Measurements from ENCODE around the gene TIMP2.
"Not testable (repeated sequence)": the region's sequence is repeated elsewhere in the genome, so short reads cannot be mapped to it uniquely, and the experiment has no call there.

TIMP2 gene

GRCh38 chr17:78903101-78903779 is 21.9 kb downstream of the TIMP2 start, which contains the start of gene CEP295NL:
Gene CEP295NL, minus strand, starts transcription at chr17:78903201. Its CDS starts 1,373 bp downstream, at chr17:78901828.
- DNase-seq, result peak; percentile 39

DNA sequence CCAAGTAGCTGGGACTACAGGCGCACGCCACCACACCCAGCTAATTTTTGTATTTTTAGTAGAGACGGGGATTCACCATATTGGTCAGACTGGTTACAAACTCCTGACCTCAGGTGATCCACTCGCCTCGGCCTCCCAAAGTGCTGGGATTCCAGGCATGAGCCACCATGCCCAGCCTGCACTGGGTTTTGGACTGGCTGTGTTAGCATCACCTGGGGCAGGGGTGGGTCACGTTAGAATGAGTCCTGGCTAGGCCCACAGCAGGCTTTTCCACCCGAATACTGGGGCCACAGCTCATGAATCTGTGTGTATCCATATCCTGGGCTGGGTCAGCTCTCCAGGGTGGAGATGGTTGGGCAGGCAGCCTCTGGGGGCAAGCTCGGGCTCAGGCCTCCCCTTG is 23.0 kb downstream of the TIMP2 start:
- not testable (repeated sequence) for DNase-seq

DNA sequence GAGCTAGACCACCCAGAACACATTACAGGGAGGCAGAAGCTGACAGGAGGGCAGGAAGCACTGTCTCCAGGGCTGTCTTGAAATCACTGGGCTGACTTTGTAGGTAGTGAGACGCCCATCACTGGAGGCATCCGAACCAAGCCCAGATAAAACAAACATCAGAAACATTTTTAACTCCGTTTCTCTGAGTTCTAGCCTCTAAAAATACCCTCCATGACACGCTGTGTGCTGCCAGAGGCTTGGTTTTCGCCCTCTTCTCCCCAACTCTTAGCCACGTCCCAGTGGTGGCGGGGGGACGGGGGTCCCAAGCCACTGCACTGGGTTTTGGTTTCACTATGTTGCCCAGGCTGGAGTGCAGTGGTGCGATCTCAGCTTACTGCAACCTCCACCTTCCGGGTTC is 23.4 kb downstream of the TIMP2 start:
- DNase-seq, result no peak

GRCh38 chr17:78900816-78901215 is 24.4 kb downstream of the TIMP2 start:
- no peak for DNase-seq

- no peak for DNase-seq
These were observed 25.6 kb downstream of the TIMP2 start for GRCh38 chr17:78899361-78900260.

DNA sequence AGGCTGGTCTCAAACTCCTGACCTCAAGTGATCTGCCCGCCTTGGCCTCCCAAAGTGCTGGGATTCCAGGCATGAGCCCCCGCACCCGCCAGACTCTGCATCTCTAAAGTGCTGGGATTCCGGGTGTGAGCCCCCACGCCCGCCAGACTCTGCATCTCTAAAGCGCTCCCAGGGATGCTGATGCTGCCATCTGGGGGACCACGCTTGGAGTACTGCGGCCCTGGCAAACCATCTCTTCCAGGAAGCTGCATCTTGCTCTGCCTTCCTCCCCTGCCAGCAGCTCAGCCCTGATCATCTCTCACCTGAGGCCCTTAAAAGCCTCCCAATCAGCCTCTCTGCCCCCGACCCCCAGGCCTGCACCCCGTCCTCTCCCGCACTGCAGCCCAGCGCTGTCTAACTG is 26.2 kb downstream of the TIMP2 start:
- DNase-seq, result no peak

GRCh38 chr17:78898075-78898836 is 26.9 kb downstream of the TIMP2 start:
- DNase-seq, result no peak

DNA sequence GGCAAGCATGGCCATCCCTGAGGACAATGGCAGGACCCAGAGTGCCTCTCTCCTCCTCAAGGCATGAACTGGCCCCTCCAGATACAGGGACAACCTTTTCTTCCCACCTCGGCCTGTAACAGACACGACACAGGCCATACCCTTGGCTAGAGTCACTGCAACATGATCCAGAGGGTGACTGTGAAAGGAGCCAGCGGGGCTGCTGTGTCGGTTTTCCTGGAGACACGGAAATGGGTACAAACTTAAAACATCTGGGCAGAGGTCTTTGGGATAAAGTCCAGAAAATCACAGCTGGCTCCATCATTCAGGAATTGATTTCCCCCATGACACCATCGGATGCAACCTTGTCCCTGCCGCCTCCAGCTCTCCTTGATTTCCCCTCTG is 27.5 kb downstream of the TIMP2 start:
- DNase-seq, result no peak

- DNase-seq, result no peak
These were observed 28.1 kb downstream of the TIMP2 start for GRCh38 chr17:78896834-78897663.

GRCh38 chr17:78896091-78896833 is 28.9 kb downstream of the TIMP2 start:
- DNase-seq, result no peak

- no peak for DNase-seq
These were observed 29.9 kb downstream of the TIMP2 start for GRCh38 chr17:78895322-78895721.

- no peak for DNase-seq
These were observed 31.5 kb downstream of the TIMP2 start for GRCh38 chr17:78893684-78894083.

DNA sequence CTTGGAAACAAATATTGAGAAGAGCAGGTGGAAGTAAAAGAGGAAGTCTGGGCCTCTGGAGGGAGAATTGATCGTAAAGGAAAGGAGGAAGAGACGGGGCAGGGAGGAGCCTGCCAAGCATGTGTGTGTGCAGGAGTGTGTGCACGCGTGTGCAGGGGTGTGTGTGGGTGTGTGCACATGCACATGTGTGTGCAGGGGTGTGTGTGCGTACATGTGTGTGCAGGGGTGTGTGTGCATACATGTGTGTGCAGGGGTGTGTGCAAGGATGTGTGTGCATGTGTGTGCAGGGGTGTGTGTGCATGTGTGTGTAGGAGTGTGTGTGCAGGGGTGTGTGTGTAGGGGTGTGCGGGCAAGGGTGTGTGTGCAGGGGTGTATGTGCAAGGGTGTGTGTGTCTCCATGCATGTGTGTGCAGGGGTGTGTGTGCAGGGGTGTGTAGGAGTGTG is 32.2 kb downstream of the TIMP2 start:
- no peak for DNase-seq

DNA sequence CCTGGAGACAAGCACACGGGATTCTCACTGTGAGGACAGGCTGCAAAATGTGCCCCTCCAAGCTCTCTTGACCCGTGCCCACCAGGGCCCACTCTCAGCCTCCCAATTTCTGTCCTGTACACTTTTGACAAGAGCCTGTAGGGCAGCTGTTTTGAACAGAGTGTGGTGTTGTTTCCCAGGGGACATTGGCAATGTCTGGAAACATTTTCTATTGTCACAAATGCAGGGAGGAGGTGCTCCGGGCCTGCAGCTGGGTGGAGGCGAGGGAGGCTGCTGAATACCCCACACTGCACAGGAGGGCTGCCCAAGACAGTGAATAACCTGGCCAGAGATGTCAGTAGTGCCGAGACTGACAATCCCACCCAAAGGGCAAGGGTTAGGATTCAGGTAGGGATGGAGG is 32.7 kb downstream of the TIMP2 start:
- DNase-seq, result no peak

DNA sequence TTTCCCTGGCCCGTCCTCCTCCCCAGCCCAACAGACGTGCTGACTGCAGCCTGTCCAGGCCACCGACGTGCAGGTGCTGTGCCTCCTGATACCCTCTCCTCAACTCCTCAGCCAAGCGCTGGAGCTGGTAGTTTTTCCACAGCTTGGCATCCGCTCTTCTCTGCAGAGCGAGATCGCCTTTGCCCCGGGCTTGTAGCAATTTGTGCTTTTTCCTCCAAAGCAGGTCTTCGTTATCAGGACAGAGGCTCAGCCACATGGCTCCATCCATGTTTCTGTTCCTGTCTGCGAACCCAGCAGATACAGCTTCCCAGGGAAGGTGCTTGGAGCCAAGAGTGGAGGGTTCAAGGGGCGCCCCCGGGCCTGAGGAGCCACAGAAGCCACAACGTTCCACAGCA is 33.1 kb downstream of the TIMP2 start:
- no peak for DNase-seq

DNA sequence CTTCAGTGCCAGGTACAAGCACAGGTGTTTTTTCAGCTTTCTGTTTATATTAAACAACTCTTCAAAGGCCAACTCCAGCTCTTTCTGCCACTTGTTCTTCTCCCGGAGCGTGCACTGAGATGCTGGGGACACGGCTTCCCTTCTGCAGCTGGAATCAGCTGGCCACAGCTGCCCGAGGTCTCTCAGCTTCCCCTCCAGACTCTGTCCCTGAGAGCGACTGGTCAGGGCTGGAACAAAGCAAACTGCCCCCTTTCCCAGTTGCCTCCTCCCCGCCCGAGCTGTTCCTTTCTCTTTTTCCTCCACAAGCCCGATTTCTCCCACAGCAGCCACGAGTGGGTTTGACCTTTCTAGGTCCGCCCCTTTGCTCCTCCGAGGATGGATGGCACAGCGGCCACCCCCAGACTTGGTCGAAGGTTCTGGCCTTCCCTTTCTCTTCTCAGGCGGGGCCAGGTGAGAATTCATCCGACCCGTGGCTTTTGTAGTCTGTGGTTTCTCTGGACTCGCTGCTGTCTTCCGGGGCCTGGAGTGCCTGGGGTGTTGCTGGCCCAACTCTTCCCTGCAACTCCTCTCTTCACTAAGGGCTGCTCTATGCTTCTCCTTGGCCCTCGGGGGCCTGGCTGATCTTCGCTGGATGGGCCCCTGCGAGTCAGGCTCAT is 33.7 kb downstream of the TIMP2 start:
- DNase-seq, result no peak

- peak; percentile 56 for DNase-seq
These were observed 34.7 kb downstream of the TIMP2 start for GRCh38 chr17:78890498-78890897.

- DNase-seq, result not testable (repeated sequence)
These were observed 35.1 kb downstream of the TIMP2 start for GRCh38 chr17:78890096-78890495.

DNA sequence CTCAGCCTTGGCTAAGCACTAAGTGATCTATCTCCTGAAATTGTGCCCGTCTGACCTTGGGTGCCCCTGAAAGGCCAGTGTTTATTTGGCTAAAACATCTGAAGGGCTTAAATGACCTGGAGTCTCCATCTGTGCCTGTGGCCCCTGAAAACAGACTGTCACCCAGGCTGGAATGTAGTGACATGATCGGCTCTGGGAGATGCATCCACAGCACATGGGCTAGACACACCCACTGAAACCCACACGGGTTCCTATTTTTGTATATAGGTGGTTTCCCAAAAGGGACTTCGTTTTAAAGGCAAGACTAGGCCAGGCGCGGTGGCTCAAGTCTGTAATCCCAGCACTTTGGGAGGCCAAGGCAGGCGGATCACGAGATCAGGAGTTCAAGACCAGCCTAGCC is 35.7 kb downstream of the TIMP2 start:
- peak; percentile 45 for DNase-seq

- DNase-seq, result no peak
These were observed 36.2 kb downstream of the TIMP2 start for GRCh38 chr17:78888941-78889518.

DNA sequence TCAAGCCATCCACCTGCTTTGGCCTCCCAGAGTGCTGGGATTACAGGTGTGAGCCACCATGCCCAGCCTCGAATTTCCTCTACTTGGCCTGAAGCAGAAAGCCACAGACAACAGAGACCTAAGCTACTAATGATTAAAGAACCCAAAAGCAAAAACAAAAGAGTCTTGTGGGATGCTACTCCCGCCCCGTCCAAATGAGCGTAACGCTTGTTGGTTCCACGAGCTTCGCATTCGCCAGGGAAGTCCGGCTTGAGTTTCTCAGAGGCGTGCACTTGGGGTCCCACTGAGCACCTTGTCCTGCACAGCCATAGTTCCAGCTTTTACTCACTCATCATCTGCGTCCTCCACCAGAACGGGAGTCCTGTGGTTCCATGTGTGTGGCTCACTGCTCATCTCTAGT is 38.2 kb downstream of the TIMP2 start:
- DNase-seq, result no peak

All from stimulated activated CD4-positive, alpha-beta T cell treated with anti-CD3 and anti-CD28 coated beads, Interleukin-15, amount 100 ng/mL, for 24 hours (primary cell).